Activated T-helper 2 cell treated with anti-CD3 and anti-CD28 coated beads, Interferon-gamma antibody, Interleukin-2, Interleukin-4, amounts not matched to agents 10 μg/mL and 5 μg/mL and 100 μg/mL, durations not matched to agents 14 hours and 24 hours and 36 hours (primary cell): Measurements from ENCODE around the gene DNAJC2. TPM values are rescaled to one million over a fixed set of nuclear protein-coding genes. Genes with fewer than 3 reads are reported as not detected.

ENCODE experiments used
- DNase-seq: peaks from one replicate; pipeline ENCODE4 v3.0.0; 2021; ENCODE audit warnings: low spot score
- H3K27ac Mint-ChIP-seq: one replicate; pipeline ENCODE4 v1.8.0; 2021; ENCODE audit warnings: mixed read lengths
- H3K27me3 Mint-ChIP-seq: one replicate; pipeline ENCODE4 v1.8.0; 2021; ENCODE audit warnings: low read depth, mixed read lengths
- H3K36me3 Mint-ChIP-seq: one replicate; pipeline ENCODE4 v1.8.0; 2021; ENCODE audit warnings: low read depth, mixed read lengths
- H3K4me1 Mint-ChIP-seq: one replicate; pipeline ENCODE4 v1.8.0; 2021; ENCODE audit warnings: low read depth, mixed read lengths
- H3K4me3 Mint-ChIP-seq: one replicate; pipeline ENCODE4 v1.8.0; 2021; ENCODE audit warnings: low read depth, mild to moderate bottlenecking, moderate library complexity, mixed read lengths
- H3K9me3 Mint-ChIP-seq: one replicate; pipeline ENCODE4 v1.8.0; 2021; ENCODE audit warnings: mixed read lengths
- intact Hi-C: fragments of 100-400 bp; cut with micrococcal nuclease; formaldehyde crosslinking; loops from one replicate; pipeline ENCODE4 v1.15.1; 2023
- total RNA-seq: library from RNA; stranded (reverse); gene quantifications from 2 replicates; pipeline ENCODE4 v1.2.3, GENCODE V29; 2022

DNAJC2 gene
- total RNA-seq, 1 donor from 2014 or later = 51.8 TPM

DNA sequence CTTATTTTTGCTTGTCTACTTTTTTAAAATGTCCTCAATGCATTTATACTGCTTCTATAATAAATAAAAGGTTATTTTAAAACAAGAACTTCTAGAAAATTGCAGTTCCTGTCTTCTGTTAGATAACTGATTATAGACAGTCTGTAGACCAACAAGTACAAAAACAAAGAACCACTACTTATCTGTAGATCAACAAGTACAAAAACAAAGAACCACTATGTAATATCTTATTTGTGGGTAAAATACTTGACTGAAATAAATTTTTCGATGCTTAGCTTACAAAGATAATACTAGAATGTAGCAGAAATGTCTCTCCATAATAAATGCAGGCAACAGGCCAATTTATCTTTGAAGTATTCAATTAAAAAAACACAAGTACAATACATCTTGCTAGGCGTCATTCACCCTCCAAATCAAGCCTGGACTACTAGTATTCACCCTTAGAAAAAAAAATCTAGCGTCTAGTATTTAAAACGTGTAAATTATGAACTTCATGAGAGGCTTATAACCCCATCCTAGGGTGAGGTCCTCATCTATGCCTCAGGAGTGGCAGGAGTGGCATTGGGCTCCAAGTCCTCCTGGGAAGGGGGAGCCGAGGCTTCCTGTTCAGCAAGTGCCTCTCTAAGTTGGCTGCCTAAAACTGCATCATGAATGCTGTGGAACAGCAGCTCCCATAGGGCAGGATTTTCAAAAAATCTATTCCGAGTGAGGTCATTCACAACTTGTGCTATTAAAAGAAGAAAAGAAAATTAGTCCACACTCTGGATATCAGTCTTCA lies 29.5 kb upstream of the DNAJC2 start:
- Mint-ChIP-seq H3K4me1 (peaks cover 13% of the 10 kb centered on the region), H3K9me3 (no peaks in the 10 kb centered on the region), H3K27me3 (peaks cover 6% of the 10 kb centered on the region), H3K4me3 (no peak overlapping the region), H3K36me3 (peaks cover 16% of the 10 kb centered on the region), H3K27ac (no peak overlapping the region)
- DNase-seq = no peak
- intact Hi-C loops = no loop called here

DNA sequence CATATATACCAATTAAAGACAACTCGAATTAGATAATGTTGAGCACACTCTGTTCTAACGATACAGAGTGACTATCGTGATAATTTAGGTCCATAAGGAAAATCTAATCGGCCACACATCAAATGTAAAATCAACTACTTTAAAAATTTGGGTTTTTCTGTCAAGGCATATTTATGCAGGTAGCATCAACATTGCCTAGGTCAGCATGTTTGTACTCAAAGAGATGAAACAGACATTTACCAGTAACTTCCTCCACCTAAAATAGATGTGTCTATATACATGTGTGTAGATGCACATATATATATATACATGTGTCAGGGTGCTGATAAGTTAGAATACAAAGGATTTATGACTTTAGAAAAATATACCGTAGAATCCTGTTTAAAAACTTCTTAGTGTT lies 24.9 kb upstream of the DNAJC2 start:
- Mint-ChIP-seq H3K27ac (no peak overlapping the region), H3K4me1 (peaks cover 13% of the 10 kb centered on the region), H3K27me3 (no peaks in the 10 kb centered on the region), H3K4me3 (no peak overlapping the region), H3K36me3 (peaks cover 59% of the 10 kb centered on the region), H3K9me3 (no peaks in the 10 kb centered on the region)
- intact Hi-C loops = no loop called here
- DNase-seq = no peak

DNA sequence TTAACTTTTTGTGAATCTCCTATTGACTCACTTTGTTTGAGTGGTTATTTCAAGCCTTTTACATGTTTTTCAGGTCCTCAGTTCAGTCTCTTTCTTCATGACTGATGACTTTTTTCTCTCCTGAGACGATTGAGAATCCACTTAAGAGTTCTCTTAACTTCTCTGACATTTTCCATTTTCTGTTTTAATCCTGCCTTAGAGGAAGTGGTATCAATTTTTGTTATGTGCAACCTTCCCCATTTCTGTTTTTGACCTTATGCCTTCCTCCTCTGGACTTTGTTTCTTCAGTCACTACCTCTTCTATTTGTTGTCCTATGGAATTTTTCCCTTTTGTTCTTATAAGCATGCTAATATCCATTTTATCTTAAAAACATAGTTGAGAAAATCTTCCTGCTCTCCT lies 5.2 kb upstream of the DNAJC2 start:
- H3K4me3 Mint-ChIP-seq = peak overlapping the region; percentile 98
- H3K4me1 Mint-ChIP-seq = peaks cover 38% of the 10 kb centered on the region
- H3K9me3 Mint-ChIP-seq = no peaks in the 10 kb centered on the region
- peak overlapping the region; percentile 27 for H3K27ac Mint-ChIP-seq
- intact Hi-C loops = loop anchor here (5.0 kb wide), 1 partner anchor 53 kb away; the partner anchor contains the start of gene PMPCB
- H3K27me3 Mint-ChIP-seq = no peaks in the 10 kb centered on the region
- DNase-seq = no peak
- H3K36me3 Mint-ChIP-seq = peaks cover 43% of the 10 kb centered on the region

DNA sequence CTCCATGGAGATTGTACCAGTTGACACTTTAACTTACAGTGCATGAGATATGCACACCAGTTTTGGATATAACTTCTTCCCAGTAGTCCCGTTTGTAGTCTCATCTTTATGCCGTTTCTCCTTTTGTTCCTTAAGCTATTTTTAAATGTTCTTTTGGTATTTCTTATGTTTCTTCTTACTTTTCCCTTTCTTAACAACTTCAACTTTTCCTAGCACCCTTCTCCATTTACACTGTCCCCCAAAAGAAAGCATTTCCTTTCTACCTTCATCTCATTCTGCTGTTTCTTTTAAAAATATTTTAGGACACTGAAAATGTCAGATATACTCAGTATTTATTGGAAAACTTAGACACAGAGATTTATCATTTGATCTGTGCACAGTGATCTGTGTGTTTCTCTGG lies 4.4 kb upstream of the DNAJC2 start:
- intact Hi-C loops = loop anchor here (1.0 to 5.0 kb wide), 2 partner anchors 52 to 58 kb away; partner anchors contain the start of gene PMPCB
- Mint-ChIP-seq H3K36me3 (peaks cover 42% of the 10 kb centered on the region), H3K4me3 (peak overlapping the region; percentile 98), H3K27me3 (no peaks in the 10 kb centered on the region), H3K9me3 (no peaks in the 10 kb centered on the region), H3K4me1 (peaks cover 40% of the 10 kb centered on the region), H3K27ac (peak overlapping the region; percentile 41)
- no peak for DNase-seq

DNA sequence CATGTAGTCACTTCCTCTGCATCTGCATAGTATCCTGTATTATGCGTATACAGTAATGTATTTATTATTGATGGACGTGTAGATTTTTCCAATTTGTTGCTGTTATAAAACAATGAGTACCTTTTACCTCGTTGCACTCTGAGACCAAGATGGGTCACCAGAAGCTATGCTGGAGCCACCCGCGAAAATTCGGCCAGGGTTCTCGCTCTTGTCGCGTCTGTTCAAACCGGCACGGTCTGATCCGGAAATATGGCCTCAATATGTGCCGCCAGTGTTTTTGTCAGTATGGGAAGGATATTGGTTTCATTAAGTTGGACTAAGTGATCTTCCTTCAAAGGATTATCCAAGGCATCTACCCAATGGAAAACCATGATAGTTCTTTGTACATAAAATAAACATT lies 3.9 kb upstream of the DNAJC2 start:
- peak overlapping the region; percentile 98 for H3K4me3 Mint-ChIP-seq
- no peaks in the 10 kb centered on the region for H3K27me3 Mint-ChIP-seq
- no peak for DNase-seq
- H3K4me1 Mint-ChIP-seq = peaks cover 40% of the 10 kb centered on the region
- intact Hi-C loops = loop anchor here (1.0 to 5.0 kb wide), 2 partner anchors 51 to 59 kb away; partner anchors contain the start of gene PMPCB
- H3K27ac Mint-ChIP-seq = peak overlapping the region; percentile 66
- H3K9me3 Mint-ChIP-seq = no peaks in the 10 kb centered on the region
- peaks cover 47% of the 10 kb centered on the region for H3K36me3 Mint-ChIP-seq

DNA sequence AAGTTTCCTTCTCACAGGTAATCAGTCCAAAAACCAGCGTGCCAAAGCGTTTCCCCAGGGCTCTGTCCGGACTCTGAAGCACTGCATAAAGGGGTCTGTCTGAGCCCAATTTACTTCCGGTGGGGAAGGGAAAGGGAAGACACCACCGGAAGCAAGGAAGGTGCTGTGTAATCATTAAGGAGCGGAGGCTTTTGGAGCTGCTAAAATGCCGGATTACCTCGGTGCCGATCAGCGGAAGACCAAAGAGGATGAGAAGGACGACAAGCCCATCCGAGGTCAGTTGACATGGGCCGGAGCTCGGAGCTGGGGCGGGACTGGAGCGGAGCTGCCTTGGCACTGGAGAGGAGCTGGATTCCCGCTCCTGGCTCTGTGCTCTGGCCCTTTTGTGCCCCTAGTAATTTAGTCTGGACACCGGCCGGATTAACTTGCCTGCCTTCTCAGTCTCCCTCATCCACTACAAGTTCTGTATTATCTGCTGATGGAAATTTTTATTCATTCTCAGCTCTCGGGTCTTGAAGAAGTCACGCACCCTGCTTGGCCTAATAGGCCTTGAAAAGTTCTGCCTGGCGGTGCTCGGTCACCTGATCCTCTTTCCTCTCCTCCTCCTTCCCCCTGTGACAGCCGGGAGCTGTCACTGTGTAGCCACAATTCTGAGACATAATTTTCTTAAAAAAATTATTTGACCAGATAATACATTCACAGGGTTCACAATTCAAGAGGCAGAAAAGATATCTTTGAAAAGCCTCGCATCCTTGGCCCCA lies 3.1 kb upstream of the DNAJC2 start, which contains the start of gene PSMC2:
Gene PSMC2 (plus strand): TSS at position 137 of the 761 bp plus-strand sequence. CDS start 69 bp downstream, at position 206.
- Mint-ChIP-seq H3K9me3 (no peaks in the 10 kb centered on the region), H3K27me3 (no peaks in the 10 kb centered on the region), H3K4me1 (peaks cover 40% of the 10 kb centered on the region), H3K27ac (peak within 1 kb of the TSS; percentile 99), H3K4me3 (peak within 1 kb of the TSS; percentile 98), H3K36me3 (peaks cover 43% of the 10 kb centered on the region)
- intact Hi-C loops = loop anchor here (1.0 to 5.0 kb wide), 2 partner anchors 50 to 60 kb away; partner anchors contain the start of gene PMPCB
- peak; percentile 78 for DNase-seq

DNA sequence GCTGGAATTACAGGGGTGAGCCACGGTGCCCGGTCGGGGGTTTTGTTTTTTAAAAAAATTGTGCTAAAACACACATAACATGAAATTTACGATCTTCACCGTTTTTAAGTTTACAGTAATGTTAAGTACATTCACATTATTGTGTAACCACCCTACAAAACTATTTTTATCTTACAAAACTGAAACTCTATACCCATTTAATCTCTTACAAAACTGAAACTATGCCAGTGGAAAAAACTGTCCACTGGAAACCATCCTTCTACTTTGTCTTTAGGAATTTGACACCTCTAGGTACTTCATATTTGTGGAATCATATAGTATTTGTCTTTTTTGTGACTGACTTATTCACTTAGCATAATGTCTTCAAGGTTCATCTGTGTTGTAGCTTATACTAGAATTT lies 1.8 kb upstream of the DNAJC2 start:
- intact Hi-C loops = loop anchor here (5.0 kb wide), 1 partner anchor 49 kb away; the partner anchor contains the start of gene PMPCB
- peak overlapping the region; percentile 12 for H3K27ac Mint-ChIP-seq
- peak overlapping the region; percentile 98 for H3K4me3 Mint-ChIP-seq
- H3K4me1 Mint-ChIP-seq = peaks cover 39% of the 10 kb centered on the region
- no peaks in the 10 kb centered on the region for H3K9me3 Mint-ChIP-seq
- no peaks in the 10 kb centered on the region for H3K27me3 Mint-ChIP-seq
- DNase-seq = no peak
- peaks cover 40% of the 10 kb centered on the region for H3K36me3 Mint-ChIP-seq

DNA sequence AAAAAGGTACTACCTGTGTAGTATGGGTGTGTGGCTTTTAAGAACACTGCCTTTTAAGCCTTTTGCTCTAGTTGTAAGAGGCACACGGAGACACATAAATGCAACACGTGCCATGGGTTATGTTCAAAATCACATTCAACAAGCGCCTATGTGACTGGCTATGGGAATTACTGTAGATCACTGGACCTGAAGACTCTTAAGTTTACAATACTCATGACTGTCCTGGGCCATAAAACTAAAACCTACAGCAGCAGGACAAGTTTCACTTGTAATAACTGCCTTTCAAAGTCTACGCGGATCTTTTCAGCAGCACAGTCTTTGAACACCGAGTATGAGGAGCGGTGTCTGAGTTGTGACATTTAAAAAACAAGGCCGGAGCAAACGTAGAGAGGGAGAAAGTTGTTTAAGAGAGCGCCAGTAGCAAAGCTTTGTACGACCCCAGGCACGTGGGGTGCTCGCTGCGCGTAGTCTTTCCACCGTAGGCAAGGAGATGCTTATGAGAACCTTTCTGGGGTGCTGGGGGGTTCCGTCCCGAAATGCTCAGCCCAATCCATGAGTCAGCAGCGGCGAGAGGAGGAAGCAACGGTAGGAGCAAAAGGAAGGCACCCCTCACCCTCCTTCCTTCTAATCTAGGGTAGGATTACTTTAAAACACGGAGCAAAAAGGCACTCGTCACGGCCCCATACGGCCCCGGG lies 662 bp downstream of the DNAJC2 start:
- peaks cover 35% of the 10 kb centered on the region for H3K4me1 Mint-ChIP-seq
- peak overlapping the region; percentile 99 for H3K4me3 Mint-ChIP-seq
- DNase-seq = peak; percentile 28

DNA sequence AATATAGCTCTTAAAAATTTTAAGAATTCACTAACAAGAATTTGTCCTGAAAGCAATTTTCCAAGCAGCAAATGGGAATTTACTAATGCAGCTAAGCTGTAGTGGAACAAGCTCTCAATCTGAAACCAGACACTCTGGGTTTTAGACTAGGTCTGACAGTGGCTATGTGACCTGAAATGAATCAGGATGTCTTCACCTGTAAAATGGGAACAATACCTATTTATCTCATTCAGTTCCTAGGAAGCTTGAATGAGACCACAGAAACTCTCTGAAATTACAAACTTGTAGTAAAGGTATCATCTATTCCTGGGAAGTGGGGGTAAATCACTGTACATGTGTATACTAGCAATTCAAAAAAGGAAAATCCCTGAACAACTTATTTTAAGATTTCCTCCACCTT lies 1.2 kb downstream of the DNAJC2 start:
- Mint-ChIP-seq H3K27me3 (no peaks in the 10 kb centered on the region), H3K27ac (no peak overlapping the region), H3K9me3 (no peaks in the 10 kb centered on the region), H3K4me3 (peak overlapping the region; percentile 99), H3K36me3 (peaks cover 49% of the 10 kb centered on the region), H3K4me1 (peaks cover 32% of the 10 kb centered on the region)
- no peak for DNase-seq
- intact Hi-C loops = loop anchor here (5.0 kb wide), 2 partner anchors 196 to 864 kb away; partner anchors contain the start of genes NAPEPLD and ORC5

More for the DNA sequence above, 662 bp downstream of the DNAJC2 start:
- Mint-ChIP-seq H3K27ac (peak overlapping the region; percentile 98), H3K9me3 (no peaks in the 10 kb centered on the region), H3K27me3 (no peaks in the 10 kb centered on the region), H3K36me3 (peaks cover 49% of the 10 kb centered on the region)
- intact Hi-C loops = loop anchor here (2.0 to 5.0 kb wide), 4 partner anchors 17 to 863 kb away; partner anchors contain the start of genes ARMC10, FBXL13, NAPEPLD and ORC5

DNA sequence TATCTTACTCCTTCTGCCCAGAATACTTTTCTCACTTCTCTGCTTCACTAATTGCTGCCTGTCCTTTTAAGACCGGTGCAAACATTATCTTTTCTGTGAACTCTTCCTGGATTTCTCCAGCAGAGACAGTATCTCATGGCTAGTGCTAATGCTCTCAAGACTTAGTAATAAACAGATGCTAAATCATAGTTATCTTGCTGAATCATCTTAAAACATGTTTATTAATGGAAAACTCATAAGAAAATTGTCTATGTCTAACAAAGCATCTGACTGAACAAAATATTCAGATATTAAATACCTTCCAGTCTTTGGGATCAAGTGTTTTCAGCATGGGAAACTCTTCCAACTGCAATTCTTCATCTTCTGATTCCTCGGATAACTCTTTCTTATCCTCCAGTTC lies 3.1 kb downstream of the DNAJC2 start:
- Mint-ChIP-seq H3K4me3 (no peak overlapping the region), H3K9me3 (no peaks in the 10 kb centered on the region), H3K36me3 (peaks cover 58% of the 10 kb centered on the region), H3K27me3 (no peaks in the 10 kb centered on the region), H3K27ac (no peak overlapping the region), H3K4me1 (peaks cover 28% of the 10 kb centered on the region)
- intact Hi-C loops = loop anchor here (5.0 kb wide), 2 partner anchors 194 to 866 kb away; partner anchors contain the start of genes NAPEPLD and ORC5
- no peak for DNase-seq

DNA sequence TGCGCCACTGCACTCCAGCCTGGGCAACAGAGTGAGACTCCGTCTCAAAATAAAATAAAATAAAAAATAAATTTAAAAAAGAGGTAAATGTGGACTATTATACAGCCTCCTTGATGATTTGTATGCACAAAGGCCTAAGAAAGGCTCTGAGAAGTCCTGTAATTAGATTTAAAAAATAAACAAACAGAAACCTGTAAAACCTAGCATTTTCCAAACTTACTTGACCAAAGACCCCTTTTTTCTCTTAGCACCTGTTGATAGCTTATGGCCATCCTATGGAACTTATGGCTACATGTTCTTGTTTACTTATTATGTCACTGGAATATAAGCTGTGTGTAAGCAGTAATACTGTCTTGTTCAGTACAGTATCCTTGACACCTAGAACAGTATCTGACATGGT lies 5.7 kb downstream of the DNAJC2 start:
- Mint-ChIP-seq H3K27me3 (no peaks in the 10 kb centered on the region), H3K36me3 (peaks cover 62% of the 10 kb centered on the region), H3K27ac (no peak overlapping the region)

DNA sequence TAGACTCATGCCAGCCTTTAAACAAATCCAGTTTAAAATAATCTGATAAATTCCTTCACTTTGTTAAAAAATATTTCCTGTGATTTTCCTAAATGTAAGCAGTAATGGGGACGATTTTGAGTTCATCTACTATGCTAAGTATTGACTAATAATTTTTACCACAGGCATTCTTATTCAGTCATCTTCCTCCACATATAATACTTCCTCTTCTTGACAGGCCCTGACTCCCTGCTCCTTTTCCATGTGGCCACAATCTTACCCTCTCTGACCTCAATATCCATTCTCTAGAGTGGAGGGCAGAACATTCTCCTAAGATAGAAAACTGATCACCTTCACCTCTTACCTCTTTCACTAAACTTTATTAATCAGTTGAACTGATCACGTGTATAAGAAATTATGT lies 7.8 kb downstream of the DNAJC2 start:
- DNase-seq = no peak
- peaks cover 67% of the 10 kb centered on the region for H3K36me3 Mint-ChIP-seq
- no peaks in the 10 kb centered on the region for H3K27me3 Mint-ChIP-seq
- intact Hi-C loops = no loop called here
- H3K9me3 Mint-ChIP-seq = no peaks in the 10 kb centered on the region
- H3K4me3 Mint-ChIP-seq = no peak overlapping the region
- peak overlapping the region; percentile 11 for H3K27ac Mint-ChIP-seq
- peaks cover 15% of the 10 kb centered on the region for H3K4me1 Mint-ChIP-seq

More for the DNA sequence above, 5.7 kb downstream of the DNAJC2 start:
- peaks cover 18% of the 10 kb centered on the region for H3K4me1 Mint-ChIP-seq
- no peak overlapping the region for H3K4me3 Mint-ChIP-seq
- no peaks in the 10 kb centered on the region for H3K9me3 Mint-ChIP-seq
- no peak for DNase-seq
- intact Hi-C loops = no loop called here
